GM21528 (cell line): ENCODE data around the gene ZNF575.
"Not testable (repeated sequence)": the region's sequence is repeated elsewhere in the genome, so short reads cannot be mapped to it uniquely, and the experiment has no call there.

Source experiments
- ATAC-seq: cut with Tn5 transposase; IDR thresholded peaks from one replicate; pipeline ENCODE4 v1.9.1; 2021; ENCODE audit warnings: mild to moderate bottlenecking, moderate library complexity; ENCODE audit not compliant: unreplicated experiment, low FRiP score

The ZNF575 gene

DNA sequence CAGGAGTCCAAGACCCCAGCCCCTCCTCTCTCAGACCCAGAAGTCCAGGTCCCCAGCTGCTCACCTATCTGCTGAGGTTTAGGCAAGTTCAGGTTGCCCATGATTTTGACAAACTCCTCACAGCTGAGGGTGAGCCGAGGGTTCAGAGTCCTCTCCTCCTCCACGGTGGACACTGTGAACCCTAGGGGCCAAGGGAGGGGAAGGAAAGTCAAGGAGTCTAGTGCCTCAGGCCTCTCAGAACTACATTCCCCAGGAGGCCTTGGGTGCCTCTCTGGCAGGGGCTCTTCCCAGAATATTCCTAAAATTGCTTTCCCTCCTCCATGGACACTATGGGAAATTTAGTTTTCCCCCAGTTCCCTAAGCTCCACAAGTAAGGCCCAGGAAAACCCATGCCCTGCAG, 25.1 kb upstream of the ZNF575 start:
- no peak for ATAC-seq

- no peak for ATAC-seq
Observed at GRCh38 chr19:43510713-43511112, 22.3 kb upstream of the ZNF575 start.

DNA sequence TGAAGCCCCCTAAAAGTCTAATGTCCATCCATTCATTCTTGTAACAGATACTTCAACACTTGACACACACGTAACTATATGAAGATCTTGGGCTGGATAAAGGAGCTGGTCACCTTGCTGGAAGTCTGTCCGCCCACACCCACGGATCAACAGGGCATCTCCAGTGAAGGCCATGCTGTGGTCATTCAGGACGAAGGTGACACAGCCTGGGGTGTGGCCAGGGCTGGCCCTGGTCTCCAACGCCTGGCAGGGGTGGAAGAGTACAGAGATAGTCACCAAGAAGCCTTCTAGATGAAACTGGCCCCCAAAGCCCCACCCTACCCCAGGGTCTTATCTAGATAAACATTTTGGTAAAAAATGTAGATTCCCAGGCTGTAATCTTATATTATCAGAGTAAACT, 21.7 kb upstream of the ZNF575 start:
- no peak for ATAC-seq

GRCh38 chr19:43512399-43512798, 20.6 kb upstream of the ZNF575 start:
- ATAC-seq: not testable (repeated sequence)

- ATAC-seq: no peak
Observed at GRCh38 chr19:43518051-43518450, 14.9 kb upstream of the ZNF575 start.

GRCh38 chr19:43519436-43520088, 13.4 kb upstream of the ZNF575 start:
- ATAC-seq: no peak

DNA sequence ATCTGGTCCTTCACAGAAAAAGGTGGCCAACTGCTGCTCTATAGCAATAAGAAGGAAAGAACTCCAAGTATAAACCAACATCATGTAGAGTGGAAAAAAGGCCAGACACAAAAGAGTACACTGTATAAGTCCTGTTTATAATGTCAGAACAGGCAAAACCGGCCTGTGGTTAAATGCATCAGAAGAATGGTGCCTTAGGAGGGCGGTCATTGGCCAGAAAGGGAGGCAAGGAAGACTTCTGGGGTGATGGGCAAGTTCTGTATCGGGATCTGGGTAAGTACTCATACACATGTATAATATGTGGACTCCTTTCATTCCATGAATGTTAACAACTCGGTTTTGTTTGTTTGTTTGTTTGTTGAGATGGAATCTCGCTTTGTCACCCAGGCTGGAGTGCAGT, 10.1 kb upstream of the ZNF575 start:
- ATAC-seq: no peak

DNA sequence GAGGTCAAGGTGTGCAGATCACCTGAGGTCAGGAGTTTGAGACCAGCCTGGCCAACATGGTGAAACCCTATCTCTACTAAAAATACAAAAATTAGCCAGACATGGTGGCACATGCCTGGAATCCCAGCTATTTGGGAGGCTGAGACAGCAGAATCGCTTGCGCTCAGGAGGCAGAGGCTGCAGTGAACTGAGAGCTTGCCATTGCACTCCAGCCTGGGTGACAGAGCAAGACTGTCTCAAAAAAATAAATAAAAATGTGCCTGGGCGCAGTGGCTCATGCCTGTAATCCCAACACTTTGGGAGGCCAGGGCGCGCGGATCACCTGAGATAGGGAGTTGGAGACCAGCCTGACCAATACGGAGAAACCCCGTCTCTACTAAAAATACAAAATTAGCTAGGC, 9.3 kb upstream of the ZNF575 start:
- not testable (repeated sequence) for ATAC-seq

DNA sequence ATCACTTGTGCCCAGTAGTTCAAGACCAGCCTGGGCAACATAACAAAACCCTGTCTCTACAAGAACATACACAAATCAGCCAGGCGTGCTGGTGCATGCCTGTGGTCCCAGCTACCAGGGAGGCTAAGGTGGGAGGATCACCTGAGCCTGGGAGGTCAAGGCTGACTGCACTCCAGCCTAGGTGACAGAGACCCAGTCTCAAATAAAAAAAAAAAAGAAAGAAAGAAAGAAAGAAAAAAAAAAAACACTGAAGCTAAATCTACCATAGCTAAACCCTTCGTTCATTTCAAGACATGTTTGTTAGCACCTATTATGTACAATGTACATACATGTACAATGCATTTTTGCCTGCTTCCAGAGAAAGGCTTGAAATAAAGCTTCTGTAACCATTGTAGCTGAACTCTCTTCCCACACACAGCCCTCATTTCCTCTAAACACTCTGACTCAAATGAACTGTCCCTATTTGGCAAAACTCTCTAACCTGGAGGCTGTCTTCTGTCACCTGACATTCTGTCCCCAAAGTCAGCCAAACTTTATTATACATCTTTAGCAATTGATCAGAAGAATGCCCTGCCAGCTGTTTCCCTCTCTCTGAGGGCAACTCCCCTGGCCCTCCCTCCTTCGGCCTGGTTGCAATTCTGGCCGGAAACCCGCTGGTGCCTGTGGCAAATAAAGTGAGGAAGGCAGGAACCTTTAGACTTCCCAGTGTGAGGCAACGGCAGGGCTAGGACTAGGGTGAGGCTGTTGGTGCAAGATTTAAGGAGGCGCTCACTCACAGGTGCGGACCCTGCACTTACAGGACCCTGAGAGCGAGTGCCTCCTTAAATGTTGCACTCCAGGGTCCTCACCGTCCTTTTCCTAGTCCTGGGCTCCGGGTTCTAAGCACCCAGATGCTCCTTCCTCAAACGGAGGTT, 7.8 kb upstream of the ZNF575 start:
- ATAC-seq: no peak

DNA sequence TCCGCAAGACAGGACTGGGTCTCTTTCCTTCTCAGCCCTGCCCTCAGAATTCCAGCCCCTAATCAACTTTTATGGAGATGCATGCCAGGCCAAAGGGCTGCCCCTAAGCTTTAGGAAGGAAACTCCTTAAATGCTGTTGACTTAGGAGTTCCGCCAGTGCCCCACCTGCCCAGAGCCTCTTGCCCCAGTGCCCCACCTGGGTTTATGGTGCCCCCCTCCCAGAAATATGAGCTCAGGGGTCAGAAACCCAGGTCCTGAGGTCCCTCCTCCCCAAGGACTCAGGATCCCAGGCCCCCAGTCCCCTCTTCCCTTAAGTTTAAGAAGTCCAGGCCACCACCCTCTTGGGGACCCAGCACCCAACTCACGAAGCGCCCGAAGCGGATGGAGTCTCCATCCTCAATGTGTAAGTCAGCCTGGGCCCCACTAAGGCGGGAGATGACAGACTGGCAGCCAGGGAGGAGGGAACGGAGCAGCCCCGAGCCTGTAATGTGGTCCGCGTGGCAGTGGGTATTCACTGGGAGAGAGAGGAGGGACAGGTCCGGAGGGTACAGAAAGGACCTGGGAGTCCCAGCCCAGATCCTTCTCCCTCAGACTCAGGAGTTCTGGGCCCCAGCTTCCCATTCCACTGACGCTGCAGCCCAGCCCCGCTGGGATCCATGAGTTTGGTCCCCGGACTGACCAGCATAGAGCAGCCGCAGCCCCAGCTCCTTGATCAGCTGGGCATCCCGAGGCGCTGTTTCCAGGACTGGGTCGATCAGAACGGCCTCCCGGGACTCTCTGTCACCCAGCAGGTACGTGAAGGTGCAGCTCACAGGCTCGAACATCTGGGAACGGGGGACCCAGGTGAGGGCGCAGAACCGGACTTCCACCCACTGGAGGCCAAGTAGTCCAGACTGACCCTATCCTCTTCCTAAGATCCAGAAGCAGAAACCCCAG, 6.9 kb upstream of the ZNF575 start:
- no peak for ATAC-seq

DNA sequence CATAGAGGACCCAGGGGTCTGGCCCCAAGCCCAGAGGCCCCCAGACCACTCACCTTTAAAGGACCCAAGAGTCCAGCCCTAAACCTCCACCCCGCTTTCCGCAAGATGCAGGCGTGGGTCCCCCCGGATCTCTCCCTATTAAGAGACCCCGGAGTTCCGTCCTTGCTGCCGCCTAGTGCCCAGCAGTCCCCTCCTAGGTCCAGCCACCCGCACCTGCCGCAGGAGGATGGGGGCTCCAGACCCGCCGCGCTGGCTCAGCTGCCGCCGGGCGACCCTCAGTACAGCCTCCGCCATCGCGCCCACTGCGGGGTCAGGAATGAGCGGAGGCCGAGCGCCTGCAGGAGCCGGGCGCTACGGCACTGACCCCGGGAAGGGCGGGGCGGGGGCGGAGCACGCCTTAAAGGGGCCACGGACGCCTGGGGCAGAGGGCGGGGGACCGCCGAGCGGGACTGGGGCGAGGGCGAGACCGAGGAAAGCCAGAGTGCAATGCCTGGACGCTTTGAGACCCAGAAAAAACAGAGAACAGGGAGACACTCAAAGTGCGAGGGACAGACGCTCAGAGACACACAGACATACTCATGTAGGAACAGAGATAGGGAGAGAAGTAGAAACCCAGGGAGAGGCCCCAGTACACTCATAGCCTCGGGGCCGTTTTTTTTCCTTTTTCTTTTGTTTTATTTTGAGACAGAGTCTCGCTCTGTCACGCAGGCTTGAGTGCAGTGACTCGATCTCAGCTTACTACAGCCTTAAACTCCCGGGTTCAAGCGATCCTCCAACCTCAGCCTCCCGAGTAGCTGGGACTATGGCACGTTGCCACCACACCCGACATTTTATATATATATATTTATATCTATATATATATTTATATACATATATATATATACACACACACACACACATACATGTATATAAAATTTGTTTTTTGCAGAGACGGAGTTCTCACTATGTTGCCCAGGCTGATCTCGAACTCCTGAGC, 5.8 kb upstream of the ZNF575 start, which contains the start of gene ETHE1:
TSS of gene ETHE1 (minus strand) at position 318 of the 976 bp plus-strand sequence. CDS start at position 294, 24 bp downstream.
- peak; percentile 62 for ATAC-seq

DNA sequence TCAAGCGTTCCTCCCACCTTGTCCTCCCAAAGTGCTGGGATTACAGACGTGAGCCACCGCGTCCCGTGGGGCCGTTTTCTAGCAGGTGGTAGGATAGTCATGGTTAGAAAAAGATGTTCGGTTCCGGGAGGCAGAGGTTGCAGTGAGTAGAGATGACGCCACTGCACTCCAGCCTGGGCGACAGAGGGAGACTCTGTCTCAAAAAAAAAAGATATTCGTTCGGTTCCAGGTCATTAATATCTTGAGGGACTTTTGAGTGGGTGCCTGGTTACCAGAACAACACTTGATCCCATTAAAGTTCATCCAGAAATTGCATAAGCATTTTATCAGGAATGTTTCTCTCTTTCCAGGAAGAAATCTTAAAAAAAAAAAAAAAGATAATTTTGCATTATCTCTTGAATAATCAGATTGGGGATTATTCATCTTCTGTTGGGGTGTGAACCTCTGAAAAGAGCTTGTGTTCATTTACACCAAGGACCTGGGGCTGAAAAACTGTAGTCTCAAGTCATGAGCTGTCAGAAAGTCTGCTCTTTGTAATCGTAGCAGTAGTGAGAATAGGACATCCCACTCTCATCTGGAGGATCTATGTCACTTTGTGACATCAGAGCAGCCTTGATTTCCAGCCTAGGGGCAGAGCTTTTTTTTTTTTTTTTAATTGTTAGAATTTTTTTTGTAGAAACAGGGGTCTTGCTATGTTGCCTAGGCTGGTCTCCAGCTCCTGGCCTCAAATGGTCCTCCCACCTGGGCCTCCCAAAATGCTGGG, 4.9 kb upstream of the ZNF575 start:
- no peak for ATAC-seq

DNA sequence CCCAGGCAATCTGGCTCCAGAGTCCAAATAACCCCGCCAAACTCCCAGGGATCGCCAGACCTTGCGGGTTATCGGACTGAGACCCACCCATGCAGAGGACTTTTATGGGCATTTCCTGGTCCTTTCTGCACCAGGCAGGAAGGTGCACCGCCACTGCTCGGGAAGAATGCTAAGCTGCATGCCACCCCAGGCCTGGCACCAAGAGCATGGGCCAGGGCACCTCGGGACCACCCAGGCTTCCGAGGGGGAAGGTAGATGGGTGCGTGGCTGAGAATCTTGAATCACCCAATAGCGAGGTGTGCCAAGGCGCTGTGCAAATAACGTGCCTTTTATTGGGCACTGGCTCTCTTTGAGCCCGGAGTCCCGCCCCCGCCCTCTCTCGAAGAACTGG, 422 bp upstream of the ZNF575 start:
- peak; percentile 13 for ATAC-seq

GRCh38 chr19:43533546-43534304, 737 bp downstream of the ZNF575 start:
- ATAC-seq: peak; percentile 57

- ATAC-seq: no peak
Observed at GRCh38 chr19:43534305-43534815, 1.4 kb downstream of the ZNF575 start.

DNA sequence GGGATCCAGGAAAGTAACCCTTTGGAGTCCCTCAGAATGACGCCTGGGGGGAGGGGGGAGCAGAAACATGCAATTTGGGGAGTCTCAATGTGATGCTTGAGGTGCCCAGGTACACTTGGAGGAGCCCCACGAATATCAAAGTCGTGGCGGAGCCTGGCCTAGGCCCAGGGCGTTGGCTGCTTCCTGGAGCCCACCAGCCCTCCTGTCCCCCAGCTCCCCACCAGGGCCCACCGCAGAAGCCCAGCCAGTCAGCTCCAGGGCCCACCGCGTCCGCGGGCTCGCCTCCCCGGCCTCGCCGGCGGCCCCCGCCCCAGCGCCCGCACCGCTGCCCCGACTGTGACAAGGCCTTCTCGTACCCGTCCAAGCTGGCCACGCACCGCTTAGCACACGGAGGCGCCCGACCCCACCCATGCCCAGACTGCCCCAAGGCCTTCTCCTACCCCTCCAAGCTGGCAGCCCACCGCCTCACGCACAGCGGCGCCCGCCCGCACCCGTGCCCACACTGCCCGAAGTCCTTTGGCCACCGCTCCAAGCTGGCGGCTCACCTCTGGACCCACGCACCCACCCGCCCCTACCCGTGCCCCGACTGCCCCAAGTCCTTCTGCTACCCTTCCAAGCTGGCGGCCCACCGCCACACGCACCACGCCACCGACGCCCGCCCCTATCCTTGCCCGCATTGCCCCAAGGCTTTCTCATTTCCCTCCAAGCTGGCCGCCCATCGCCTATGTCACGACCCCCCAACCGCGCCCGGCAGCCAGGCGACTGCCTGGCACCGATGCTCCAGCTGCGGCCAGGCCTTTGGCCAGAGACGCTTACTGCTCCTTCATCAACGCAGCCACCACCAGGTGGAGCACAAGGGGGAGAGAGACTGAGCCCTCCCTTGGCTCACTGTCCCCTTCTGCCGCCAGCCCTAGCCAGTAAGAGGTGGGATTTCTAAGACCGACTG, 2.1 kb downstream of the ZNF575 start:
- ATAC-seq: no peak

GRCh38 chr19:43538922-43539321, 5.9 kb downstream of the ZNF575 start:
- ATAC-seq: no peak
